Measurements from ENCODE around the gene EPB41L5.

EPB41L5 gene

GRCh38 chr2:120210270-120210693, 197.4 kb downstream of the EPB41L5 start:
- no peak overlapping the region for H3K4me3 ChIP-seq (ENCODE audit: low read depth, low read length)
- no peak for TF ChIP-seq CTCF (IDR thresholded peaks at IDR 0.05; ENCODE audit: low read depth, low read length)

GRCh38 chr2:120218181-120218580, 205.3 kb downstream of the EPB41L5 start:
- no peak overlapping the region for H3K4me3 ChIP-seq (ENCODE audit: low read depth, low read length)
- TF ChIP-seq CTCF (IDR thresholded peaks at IDR 0.05; ENCODE audit: low read depth, low read length), result no peak

GRCh38 chr2:120219291-120219690, 206.4 kb downstream of the EPB41L5 start:
- H3K4me3 ChIP-seq (ENCODE audit: low read depth, low read length), result no peak overlapping the region
- TF ChIP-seq CTCF (IDR thresholded peaks at IDR 0.05; ENCODE audit: low read depth, low read length), result no peak

DNA sequence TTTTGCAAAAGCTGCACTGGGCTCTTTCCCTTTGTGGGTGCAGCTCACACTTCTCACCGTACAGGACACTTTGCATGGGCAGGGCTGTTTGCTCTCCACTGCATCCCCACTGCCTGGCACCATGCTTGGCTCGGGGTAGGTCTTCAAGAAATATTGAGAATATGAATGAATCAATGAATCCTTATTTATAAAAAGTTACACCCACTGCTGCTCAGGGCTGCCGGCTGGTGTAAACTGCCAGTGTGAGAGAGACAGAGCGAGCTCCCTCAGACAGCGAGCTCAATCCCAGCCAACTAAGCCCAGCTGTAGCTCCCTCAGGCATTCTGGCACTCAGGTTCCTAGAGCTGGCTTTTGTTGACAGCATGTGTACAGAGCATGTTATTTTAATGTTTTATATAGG, 206.9 kb downstream of the EPB41L5 start:
- no peak overlapping the region for H3K4me3 ChIP-seq (ENCODE audit: low read depth, low read length)
- no peak for TF ChIP-seq CTCF (IDR thresholded peaks at IDR 0.05; ENCODE audit: low read depth, low read length)

- TF ChIP-seq CTCF (IDR thresholded peaks at IDR 0.05; ENCODE audit: low read depth, low read length), result no peak
- no peak overlapping the region for H3K4me3 ChIP-seq (ENCODE audit: low read depth, low read length)
Observed at GRCh38 chr2:120220756-120221155, 207.9 kb downstream of the EPB41L5 start.

GRCh38 chr2:120221616-120222015, 208.7 kb downstream of the EPB41L5 start:
- no peak for TF ChIP-seq CTCF (IDR thresholded peaks at IDR 0.05; ENCODE audit: low read depth, low read length)
- H3K4me3 ChIP-seq (ENCODE audit: low read depth, low read length), result no peak overlapping the region

DNA sequence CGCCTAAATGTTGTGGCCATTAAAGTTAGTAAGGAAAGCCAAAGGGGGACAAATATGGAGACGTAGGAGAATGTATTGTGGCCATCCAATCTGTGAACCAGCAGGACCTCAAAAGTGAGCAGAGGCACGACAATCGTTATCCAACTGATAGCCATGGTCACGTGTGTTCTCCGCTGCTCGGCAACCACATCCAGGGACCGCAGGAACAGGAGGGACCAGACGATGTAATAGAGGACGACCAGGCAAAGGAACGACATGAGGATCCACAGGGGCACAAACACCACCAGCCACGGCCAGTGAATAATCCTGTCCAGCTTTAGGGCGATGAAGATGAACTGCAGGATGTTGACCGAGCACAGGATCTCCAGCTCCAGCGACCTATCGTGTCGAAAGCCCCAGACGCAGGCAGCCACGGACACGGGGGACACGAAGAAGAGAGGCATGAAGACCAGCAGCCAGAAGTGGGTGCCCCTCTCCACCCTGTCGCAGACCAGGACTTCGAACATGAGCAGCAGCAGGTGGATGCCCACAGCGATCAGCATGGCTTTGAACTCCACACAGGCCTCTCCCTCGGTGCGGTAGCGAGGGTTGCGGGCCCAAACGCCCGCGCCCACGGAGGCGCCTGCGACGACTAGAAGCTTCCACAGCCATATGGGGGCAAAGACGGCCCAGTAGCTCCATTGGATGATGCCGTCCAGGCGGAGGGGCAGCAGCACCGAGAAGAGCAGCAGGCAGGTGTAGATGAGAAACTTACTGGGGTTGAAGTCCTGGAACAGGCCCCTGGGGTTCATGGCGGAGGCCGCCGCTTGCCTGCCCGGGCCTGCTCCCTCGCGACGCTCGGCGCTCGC, 209.5 kb downstream of the EPB41L5 start:
- H3K4me3 ChIP-seq (ENCODE audit: low read depth, low read length), result peak overlapping the region; percentile 65
- TF ChIP-seq CTCF (IDR thresholded peaks at IDR 0.05; ENCODE audit: low read depth, low read length), result no peak

All from WI38 (cell line).